Measurements from ENCODE around the gene SLC25A45. TPM values are rescaled to one million over a fixed set of nuclear protein-coding genes. Genes with fewer than 3 reads are reported as not detected.

The SLC25A45 gene
- total RNA-seq, 1 donor, result 12.6 TPM

GRCh38 chr11:65401073-65401802 lies 18.8 kb upstream of the SLC25A45 start:
- H3K27me3 ChIP-seq (ENCODE audit: insufficient read depth, low read length), result no peaks in the 10 kb centered on the region
- no peak overlapping the region for H3K4me3 ChIP-seq (ENCODE audit: low read length)
- H3K4me1 ChIP-seq (ENCODE audit: insufficient read depth, low read length), result peaks cover 26% of the 10 kb centered on the region
- no peaks in the 10 kb centered on the region for H3K9me3 ChIP-seq (ENCODE audit: low read depth, low read length)

GRCh38 chr11:65400307-65401072 lies 18.0 kb upstream of the SLC25A45 start:
- Histone ChIP-seq H3K4me1 (ENCODE audit: insufficient read depth, low read length) (peaks cover 26% of the 10 kb centered on the region), H3K4me3 (ENCODE audit: low read length) (no peak overlapping the region), H3K9me3 (ENCODE audit: low read depth, low read length) (no peaks in the 10 kb centered on the region), H3K27me3 (ENCODE audit: insufficient read depth, low read length) (no peaks in the 10 kb centered on the region)

- Histone ChIP-seq H3K27me3 (ENCODE audit: insufficient read depth, low read length) (no peaks in the 10 kb centered on the region), H3K9me3 (ENCODE audit: low read depth, low read length) (no peaks in the 10 kb centered on the region), H3K4me3 (ENCODE audit: low read length) (no peak overlapping the region), H3K4me1 (ENCODE audit: insufficient read depth, low read length) (peaks cover 22% of the 10 kb centered on the region)
Measured at GRCh38 chr11:65399845-65400244, 17.4 kb upstream of the SLC25A45 start.

- Histone ChIP-seq H3K9me3 (ENCODE audit: low read depth, low read length) (no peaks in the 10 kb centered on the region), H3K27me3 (ENCODE audit: insufficient read depth, low read length) (no peaks in the 10 kb centered on the region), H3K4me1 (ENCODE audit: insufficient read depth, low read length) (peaks cover 16% of the 10 kb centered on the region), H3K4me3 (ENCODE audit: low read length) (no peak overlapping the region)
Measured at GRCh38 chr11:65399249-65399648, 16.8 kb upstream of the SLC25A45 start.

GRCh38 chr11:65398362-65398910 lies 16.0 kb upstream of the SLC25A45 start:
- Histone ChIP-seq H3K4me3 (ENCODE audit: low read length) (no peak overlapping the region), H3K27me3 (ENCODE audit: insufficient read depth, low read length) (no peaks in the 10 kb centered on the region), H3K9me3 (ENCODE audit: low read depth, low read length) (no peaks in the 10 kb centered on the region), H3K4me1 (ENCODE audit: insufficient read depth, low read length) (peaks cover 8% of the 10 kb centered on the region)

GRCh38 chr11:65396769-65397745 lies 14.6 kb upstream of the SLC25A45 start:
- H3K4me3 ChIP-seq (ENCODE audit: low read length), result no peak overlapping the region
- no peaks in the 10 kb centered on the region for H3K4me1 ChIP-seq (ENCODE audit: insufficient read depth, low read length)
- H3K27me3 ChIP-seq (ENCODE audit: insufficient read depth, low read length), result no peaks in the 10 kb centered on the region
- H3K9me3 ChIP-seq (ENCODE audit: low read depth, low read length), result no peaks in the 10 kb centered on the region

- peaks cover 2% of the 10 kb centered on the region for H3K4me1 ChIP-seq (ENCODE audit: insufficient read depth, low read length)
- H3K9me3 ChIP-seq (ENCODE audit: low read depth, low read length), result no peaks in the 10 kb centered on the region
- H3K27me3 ChIP-seq (ENCODE audit: insufficient read depth, low read length), result no peaks in the 10 kb centered on the region
- no peak overlapping the region for H3K4me3 ChIP-seq (ENCODE audit: low read length)
Measured at GRCh38 chr11:65395961-65396530, 13.6 kb upstream of the SLC25A45 start.

GRCh38 chr11:65394125-65394536 lies 11.7 kb upstream of the SLC25A45 start:
- H3K27me3 ChIP-seq (ENCODE audit: insufficient read depth, low read length), result no peaks in the 10 kb centered on the region
- H3K4me1 ChIP-seq (ENCODE audit: insufficient read depth, low read length), result peaks cover 18% of the 10 kb centered on the region
- H3K4me3 ChIP-seq (ENCODE audit: low read length), result no peak overlapping the region
- H3K9me3 ChIP-seq (ENCODE audit: low read depth, low read length), result no peaks in the 10 kb centered on the region

GRCh38 chr11:65393513-65394079 lies 11.2 kb upstream of the SLC25A45 start:
- H3K4me1 ChIP-seq (ENCODE audit: insufficient read depth, low read length), result peaks cover 23% of the 10 kb centered on the region
- H3K27me3 ChIP-seq (ENCODE audit: insufficient read depth, low read length), result no peaks in the 10 kb centered on the region
- H3K9me3 ChIP-seq (ENCODE audit: low read depth, low read length), result no peaks in the 10 kb centered on the region
- H3K4me3 ChIP-seq (ENCODE audit: low read length), result no peak overlapping the region

- Histone ChIP-seq H3K27me3 (ENCODE audit: insufficient read depth, low read length) (no peaks in the 10 kb centered on the region), H3K4me1 (ENCODE audit: insufficient read depth, low read length) (peaks cover 30% of the 10 kb centered on the region), H3K9me3 (ENCODE audit: low read depth, low read length) (no peaks in the 10 kb centered on the region), H3K4me3 (ENCODE audit: low read length) (no peak overlapping the region)
Measured at GRCh38 chr11:65392899-65393298, 10.5 kb upstream of the SLC25A45 start.

- Histone ChIP-seq H3K27me3 (ENCODE audit: insufficient read depth, low read length) (no peaks in the 10 kb centered on the region), H3K4me1 (ENCODE audit: insufficient read depth, low read length) (peaks cover 36% of the 10 kb centered on the region)
Measured at GRCh38 chr11:65392186-65392829, 9.9 kb upstream of the SLC25A45 start.

GRCh38 chr11:65390996-65391395 lies 8.6 kb upstream of the SLC25A45 start:
- Histone ChIP-seq H3K4me1 (ENCODE audit: insufficient read depth, low read length) (peaks cover 45% of the 10 kb centered on the region), H3K9me3 (ENCODE audit: low read depth, low read length) (no peaks in the 10 kb centered on the region), H3K27me3 (ENCODE audit: insufficient read depth, low read length) (no peaks in the 10 kb centered on the region), H3K4me3 (ENCODE audit: low read length) (no peak overlapping the region)

More at GRCh38 chr11:65392186-65392829, 9.9 kb upstream of the SLC25A45 start:
- Histone ChIP-seq H3K4me3 (ENCODE audit: low read length) (no peak overlapping the region), H3K9me3 (ENCODE audit: low read depth, low read length) (no peaks in the 10 kb centered on the region)

GRCh38 chr11:65390099-65390941 lies 7.9 kb upstream of the SLC25A45 start:
- peaks cover 52% of the 10 kb centered on the region for H3K4me1 ChIP-seq (ENCODE audit: insufficient read depth, low read length)

More at GRCh38 chr11:65390099-65390941, 7.9 kb upstream of the SLC25A45 start:
- no peaks in the 10 kb centered on the region for H3K9me3 ChIP-seq (ENCODE audit: low read depth, low read length)
- H3K4me3 ChIP-seq (ENCODE audit: low read length), result no peak overlapping the region
- no peaks in the 10 kb centered on the region for H3K27me3 ChIP-seq (ENCODE audit: insufficient read depth, low read length)

Measured in mononuclear cell (primary cell).